ENCODE measurements around the gene A2M.

- TF ChIP-seq RFX5 (IDR thresholded peaks at IDR 0.05) = no peak
- TF ChIP-seq, protein P1, sequence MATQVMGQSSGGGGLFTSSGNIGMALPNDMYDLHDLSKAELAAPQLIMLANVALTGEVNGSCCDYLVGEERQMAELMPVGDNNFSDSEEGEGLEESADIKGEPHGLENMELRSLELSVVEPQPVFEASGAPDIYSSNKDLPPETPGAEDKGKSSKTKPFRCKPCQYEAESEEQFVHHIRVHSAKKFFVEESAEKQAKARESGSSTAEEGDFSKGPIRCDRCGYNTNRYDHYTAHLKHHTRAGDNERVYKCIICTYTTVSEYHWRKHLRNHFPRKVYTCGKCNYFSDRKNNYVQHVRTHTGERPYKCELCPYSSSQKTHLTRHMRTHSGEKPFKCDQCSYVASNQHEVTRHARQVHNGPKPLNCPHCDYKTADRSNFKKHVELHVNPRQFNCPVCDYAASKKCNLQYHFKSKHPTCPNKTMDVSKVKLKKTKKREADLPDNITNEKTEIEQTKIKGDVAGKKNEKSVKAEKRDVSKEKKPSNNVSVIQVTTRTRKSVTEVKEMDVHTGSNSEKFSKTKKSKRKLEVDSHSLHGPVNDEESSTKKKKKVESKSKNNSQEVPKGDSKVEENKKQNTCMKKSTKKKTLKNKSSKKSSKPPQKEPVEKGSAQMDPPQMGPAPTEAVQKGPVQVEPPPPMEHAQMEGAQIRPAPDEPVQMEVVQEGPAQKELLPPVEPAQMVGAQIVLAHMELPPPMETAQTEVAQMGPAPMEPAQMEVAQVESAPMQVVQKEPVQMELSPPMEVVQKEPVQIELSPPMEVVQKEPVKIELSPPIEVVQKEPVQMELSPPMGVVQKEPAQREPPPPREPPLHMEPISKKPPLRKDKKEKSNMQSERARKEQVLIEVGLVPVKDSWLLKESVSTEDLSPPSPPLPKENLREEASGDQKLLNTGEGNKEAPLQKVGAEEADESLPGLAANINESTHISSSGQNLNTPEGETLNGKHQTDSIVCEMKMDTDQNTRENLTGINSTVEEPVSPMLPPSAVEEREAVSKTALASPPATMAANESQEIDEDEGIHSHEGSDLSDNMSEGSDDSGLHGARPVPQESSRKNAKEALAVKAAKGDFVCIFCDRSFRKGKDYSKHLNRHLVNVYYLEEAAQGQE (IDR thresholded peaks at IDR 0.05) = no peak
- TF ChIP-seq ELK1 (IDR thresholded peaks at IDR 0.05; ENCODE audit: low read depth, low read length) = no peak
- no peak for TF ChIP-seq JUN (IDR thresholded peaks at IDR 0.05)
- TF ChIP-seq, protein P2, sequence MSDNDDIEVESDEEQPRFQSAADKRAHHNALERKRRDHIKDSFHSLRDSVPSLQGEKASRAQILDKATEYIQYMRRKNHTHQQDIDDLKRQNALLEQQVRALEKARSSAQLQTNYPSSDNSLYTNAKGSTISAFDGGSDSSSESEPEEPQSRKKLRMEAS (IDR thresholded peaks at IDR 0.05) = no peak
These were observed 2.4 kb upstream of the A2M start for GRCh38 chr12:9118158-9118557.
